Stimulated activated CD4-positive, alpha-beta T cell treated with anti-CD3 and anti-CD28 coated beads, Interleukin-2, amount 100 ng/mL, for 48 hours (primary cell): ENCODE data around the gene ENDOG.
A peak's percentile ranks its signal among the peaks of the same experiment; 100 is the strongest.

Experiments
- DNase-seq, 2 donors: peaks; one replicate each; pipeline ENCODE4 v3.0.0-alpha.2; 2020

Gene ENDOG

GRCh38 chr9:128802482-128802881 is 15.8 kb upstream of the ENDOG start:
- DNase-seq, result no peak

DNA sequence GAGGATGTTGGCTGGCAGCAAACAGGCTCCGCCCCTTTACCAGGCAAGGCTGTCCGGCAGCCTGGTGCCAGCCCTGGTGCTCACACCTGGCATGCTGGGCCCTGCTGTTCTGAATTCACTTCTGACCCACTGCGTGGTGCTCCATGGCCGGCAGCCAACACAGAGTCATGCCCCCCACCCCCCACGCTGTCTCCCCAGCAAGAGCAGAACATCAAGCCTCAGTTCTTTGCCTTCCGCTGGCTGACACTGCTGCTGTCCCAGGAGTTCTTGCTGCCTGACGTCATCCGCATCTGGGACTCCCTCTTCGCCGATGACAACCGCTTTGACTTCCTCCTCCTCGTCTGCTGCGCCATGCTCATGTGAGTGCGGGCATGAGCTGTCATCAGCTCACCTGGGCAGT is 12.6 kb upstream of the ENDOG start:
- no peak for DNase-seq

GRCh38 chr9:128807827-128808226 is 10.5 kb upstream of the ENDOG start:
- DNase-seq, result no peak

- DNase-seq, result no peak
Observed at GRCh38 chr9:128808543-128808942, 9.8 kb upstream of the ENDOG start.

GRCh38 chr9:128809036-128809599 is 9.2 kb upstream of the ENDOG start:
- DNase-seq, result no peak

DNA sequence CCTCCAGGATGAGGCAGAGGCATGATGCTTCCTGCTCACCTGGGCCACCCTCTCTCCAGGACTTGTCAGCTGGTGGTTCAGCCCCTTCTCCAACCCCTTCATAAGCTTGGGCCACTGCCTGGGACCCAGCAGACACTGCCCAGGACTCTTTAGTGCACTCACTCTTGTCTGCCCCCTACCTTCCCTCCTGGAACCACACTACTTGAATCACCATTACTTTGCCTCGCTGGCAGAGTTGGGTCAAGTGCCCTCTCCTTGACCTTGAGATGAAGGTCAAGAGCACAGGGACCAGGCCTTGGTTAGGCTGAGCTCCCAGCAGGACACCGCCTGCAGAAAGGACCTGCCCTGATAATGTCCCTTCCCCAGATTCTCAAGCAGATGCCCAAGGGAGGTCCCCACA is 8.5 kb upstream of the ENDOG start:
- DNase-seq, result no peak

- no peak for DNase-seq
Observed at GRCh38 chr9:128810873-128811272, 7.4 kb upstream of the ENDOG start.

DNA sequence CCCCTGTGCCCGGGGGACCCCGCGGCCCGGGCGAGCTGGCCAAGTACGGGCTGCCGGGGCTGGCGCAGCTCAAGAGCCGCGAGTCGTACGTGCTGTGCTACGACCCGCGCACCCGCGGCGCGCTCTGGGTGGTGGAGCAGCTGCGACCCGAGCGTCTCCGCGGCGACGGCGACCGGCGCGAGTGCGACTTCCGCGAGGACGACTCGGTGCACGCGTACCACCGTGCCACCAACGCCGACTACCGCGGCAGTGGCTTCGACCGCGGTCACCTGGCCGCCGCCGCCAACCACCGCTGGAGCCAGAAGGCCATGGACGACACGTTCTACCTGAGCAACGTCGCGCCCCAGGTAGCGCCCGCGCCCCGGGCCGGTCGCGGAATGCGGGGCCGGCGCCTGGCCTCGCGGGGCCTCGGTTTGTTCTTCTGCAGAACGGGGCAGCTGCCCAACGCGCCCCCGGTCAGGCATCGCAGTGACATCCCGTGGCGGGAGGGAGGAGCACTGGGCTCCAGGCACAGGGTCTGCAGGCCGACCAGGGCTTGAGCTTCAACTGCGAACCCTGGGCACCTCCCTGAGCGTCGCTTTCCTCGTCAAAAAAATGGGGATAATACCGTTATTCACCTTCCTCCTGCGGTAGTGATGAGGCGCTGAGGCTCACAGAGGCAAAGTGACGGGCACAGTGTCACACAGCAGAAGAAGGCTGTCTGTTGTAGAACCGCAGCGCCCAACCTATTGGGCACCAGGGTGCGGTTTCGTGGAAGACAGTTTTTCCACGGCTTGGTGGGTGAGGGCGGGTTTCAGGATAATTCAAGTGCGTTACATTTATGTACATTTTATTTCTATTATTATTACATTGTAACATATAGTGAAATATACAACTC is 777 bp downstream of the ENDOG start:
- DNase-seq, result peak; percentile 28 to 44

DNA sequence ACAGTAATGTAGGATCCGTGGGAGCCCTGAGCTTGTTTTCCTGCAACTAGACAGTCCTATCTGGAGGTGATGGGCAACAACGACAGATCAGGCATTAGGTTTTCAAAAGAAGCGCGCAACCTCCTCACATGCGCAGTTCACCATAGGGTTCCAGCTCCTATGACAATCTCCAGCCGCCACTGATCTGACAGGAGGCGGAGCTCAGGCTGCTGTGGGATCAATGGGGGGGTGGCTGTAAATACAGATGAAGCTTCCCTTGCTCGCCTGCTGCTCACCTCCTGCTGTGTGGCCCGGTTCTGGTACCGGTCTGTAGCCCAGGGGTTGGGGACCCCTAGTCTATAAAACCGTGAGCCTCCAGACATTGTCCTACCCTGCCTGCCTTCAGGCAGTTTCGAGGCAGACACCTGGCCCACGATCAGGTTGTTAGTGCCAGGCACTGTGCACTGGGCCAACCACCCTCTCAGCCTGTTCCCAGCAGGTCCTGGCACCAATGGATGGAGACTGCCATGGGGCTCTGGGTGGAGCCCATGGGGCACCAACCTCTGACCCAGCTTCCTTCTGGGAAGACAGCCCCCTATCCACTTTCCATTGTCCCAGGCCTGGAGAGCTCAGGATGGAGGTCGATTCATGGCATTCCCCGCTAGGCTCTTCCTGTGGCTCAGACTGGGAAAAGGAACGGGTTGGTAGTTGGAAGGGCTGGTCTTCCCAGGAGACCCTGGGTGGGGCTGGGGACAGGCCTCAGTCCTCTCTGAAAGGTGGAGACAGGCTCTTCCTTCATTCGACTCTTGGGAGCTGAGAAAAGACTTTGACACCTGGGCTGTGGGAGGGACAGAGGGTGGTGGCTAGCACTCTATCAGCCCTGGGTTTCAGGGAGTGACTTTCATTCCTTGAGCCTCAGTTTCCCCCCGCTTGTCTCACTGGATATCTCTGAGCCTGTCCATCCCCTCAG is 1.7 kb downstream of the ENDOG start:
- no peak for DNase-seq

DNA sequence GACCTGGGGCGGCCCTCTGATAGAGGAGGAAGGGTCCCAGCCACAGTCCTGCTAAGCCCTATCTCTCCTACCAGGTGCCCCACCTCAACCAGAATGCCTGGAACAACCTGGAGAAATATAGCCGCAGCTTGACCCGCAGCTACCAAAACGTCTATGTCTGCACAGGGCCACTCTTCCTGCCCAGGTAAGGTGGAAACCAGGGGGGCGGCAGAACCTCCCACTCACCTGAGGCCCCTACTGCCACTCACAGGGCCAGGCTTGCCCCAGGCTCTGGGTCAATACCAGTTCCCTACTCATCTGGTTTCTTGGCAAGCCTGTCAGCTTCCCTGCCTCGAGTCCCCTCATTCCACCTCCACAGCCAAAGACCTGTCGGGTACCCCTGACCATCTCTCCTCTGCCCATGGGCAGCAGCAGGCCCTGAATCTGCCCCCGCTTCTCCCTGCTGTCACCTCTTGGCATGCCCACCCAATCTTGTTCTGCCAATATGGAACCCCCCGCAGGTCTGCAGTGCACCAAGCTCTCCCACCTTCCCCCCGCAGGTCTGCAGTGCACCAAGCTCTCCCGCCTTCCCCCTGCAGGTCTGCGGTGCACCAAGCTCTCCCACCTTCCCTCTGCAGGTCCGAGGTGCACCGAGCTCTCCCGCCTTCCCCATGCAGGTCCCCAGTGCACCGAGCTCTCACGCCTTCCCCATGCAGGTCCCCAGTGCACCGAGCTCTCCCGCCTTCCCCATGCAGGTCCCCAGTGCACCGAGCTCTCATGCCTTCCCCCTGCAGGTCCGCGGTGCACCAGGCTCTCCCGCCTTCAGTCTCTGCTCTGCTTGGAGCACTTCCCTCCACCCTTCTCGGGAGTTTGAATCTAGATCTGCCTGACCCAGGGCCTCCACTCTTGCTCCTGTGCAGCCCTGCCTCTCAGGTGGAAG is 2.6 kb downstream of the ENDOG start:
- DNase-seq, result no peak

- DNase-seq, result no peak
Observed at GRCh38 chr9:128821584-128822406, 3.5 kb downstream of the ENDOG start.

DNA sequence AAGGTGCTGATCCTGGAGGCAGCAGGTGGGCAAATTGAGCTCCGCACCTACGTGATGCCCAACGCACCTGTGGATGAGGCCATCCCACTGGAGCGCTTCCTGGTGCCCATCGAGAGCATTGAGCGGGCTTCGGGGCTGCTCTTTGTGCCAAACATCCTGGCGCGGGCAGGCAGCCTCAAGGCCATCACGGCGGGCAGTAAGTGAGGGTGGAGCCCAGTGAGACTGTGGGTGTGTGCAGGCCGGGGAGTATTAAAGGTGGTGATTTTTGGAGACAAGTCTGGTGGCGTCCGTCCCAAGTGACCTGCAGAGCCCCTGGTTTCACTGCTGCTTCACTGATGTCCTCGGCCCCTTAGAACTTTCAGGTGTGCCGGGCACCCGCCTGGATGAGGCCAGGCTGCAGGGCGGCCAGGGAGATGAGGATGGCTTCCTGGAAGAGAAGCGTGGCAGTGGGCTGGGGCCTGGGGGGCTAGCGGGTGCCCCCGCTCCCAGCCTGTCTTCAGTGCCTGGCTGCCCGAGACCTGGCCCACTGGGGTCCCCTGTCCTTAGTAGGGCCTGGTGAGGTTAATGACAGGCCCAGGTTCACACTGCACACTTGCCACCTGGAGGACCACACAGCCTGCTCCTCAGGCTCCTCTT is 4.2 kb downstream of the ENDOG start:
- no peak for DNase-seq

GRCh38 chr9:128823362-128823902 is 5.1 kb downstream of the ENDOG start:
- no peak for DNase-seq

GRCh38 chr9:128823903-128824406 is 5.7 kb downstream of the ENDOG start:
- no peak for DNase-seq

DNA sequence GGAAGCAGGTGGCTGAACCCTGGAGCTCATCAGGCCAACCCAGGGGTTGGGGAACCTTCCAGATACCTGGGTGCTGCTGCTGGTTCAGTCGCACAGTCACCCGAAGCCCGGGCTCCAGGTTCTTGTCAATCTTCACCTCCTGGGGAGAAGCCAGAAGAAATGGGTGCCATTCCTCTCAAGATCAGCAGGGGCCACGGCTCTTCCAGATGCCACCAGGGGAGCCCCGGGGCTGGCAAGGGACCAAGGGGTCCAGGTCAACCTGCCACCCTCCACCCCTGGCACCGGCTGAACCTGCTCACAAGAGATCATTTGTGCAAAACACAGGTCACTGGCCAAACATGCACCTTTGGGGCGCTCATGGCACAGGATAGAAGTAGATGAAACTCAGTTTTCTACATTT is 6.6 kb downstream of the ENDOG start:
- no peak for DNase-seq

DNA sequence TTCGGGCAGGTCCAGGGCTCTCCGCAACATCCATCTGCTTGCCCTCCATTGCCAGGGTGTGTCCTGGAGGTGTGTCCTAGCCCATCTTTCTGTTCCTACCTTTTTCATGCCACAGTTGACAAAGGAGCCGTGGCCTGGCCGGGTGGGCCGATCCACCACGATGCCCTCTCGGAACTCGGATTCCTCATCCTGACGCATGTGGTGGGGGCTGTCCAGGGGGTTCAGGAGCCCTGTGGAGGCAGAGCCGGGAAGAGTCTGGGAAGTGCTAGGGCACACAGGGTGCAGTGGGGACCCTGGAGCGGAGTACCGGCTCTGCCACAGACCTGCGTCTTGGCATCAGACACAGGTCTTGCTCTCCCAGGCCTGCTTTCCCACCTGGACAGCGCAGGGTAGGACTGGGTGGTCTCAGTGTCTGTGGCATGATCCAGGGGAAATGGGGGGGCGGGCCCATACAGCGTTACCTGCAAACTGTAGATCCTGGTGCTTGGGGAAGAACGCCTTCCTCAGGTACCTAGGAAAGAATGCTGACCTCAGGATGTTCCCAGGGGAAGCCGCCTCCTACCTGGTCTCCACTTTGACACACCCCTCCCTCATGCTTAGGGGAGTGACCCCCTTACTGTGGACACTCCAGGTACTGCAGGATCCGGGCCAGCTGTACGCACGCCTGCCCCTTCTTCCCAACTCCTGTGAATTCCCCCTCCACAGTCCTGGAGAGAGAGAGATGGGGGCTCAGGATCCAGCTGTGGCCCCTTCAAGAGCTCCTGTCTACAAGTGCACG is 7.8 kb downstream of the ENDOG start:
- DNase-seq, result no peak

GRCh38 chr9:128828267-128828666 is 10.0 kb downstream of the ENDOG start:
- DNase-seq, result no peak

GRCh38 chr9:128828719-128829452 is 10.6 kb downstream of the ENDOG start:
- no peak for DNase-seq
